Measurements from ENCODE around the gene ALPK1.
A peak's percentile ranks its signal among the peaks of the same experiment; 100 is the strongest.
"Not testable (repeated sequence)": the region's sequence is repeated elsewhere in the genome, so short reads cannot be mapped to it uniquely, and the experiment has no call there.

The ALPK1 gene

GRCh38 chr4:112284662-112285411 lies 12.3 kb upstream of the ALPK1 start:
- no peak for DNase-seq

DNA sequence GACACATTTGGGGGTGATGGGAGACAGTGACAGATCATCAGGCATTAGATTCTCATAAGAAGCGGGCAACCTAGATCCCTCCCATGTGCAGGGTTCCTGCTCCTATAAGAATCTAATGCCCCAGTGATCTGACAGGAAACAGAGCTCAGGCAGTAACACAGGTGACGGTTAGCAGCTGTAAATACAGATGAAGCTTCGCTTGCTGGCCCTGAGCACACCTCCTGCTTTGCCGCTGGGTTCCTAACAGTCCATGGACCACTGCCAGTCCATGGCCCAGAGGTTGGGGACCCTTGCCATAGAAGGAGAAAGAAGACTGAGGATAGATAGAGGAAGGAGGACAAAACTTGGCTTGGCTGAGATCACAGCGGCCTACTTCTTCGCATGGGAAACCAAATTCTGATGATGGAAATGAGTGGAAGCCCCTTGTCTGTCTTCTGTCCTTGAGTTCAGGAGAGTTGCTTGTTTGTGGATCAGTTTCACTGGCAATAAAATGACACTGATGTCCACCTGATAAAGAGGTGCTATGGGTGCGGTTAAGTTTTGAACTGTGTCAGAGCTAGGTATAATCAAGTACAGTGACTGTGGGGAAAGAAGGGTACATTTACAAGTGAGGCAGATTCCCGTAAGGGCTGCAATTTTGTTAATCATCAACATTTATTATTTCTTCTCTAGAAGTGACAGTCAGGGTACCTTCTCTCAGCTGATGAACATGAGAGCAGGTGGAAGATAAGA lies 9.7 kb upstream of the ALPK1 start:
- no peak for DNase-seq

GRCh38 chr4:112288455-112288854 lies 8.7 kb upstream of the ALPK1 start:
- no peak for DNase-seq

DNA sequence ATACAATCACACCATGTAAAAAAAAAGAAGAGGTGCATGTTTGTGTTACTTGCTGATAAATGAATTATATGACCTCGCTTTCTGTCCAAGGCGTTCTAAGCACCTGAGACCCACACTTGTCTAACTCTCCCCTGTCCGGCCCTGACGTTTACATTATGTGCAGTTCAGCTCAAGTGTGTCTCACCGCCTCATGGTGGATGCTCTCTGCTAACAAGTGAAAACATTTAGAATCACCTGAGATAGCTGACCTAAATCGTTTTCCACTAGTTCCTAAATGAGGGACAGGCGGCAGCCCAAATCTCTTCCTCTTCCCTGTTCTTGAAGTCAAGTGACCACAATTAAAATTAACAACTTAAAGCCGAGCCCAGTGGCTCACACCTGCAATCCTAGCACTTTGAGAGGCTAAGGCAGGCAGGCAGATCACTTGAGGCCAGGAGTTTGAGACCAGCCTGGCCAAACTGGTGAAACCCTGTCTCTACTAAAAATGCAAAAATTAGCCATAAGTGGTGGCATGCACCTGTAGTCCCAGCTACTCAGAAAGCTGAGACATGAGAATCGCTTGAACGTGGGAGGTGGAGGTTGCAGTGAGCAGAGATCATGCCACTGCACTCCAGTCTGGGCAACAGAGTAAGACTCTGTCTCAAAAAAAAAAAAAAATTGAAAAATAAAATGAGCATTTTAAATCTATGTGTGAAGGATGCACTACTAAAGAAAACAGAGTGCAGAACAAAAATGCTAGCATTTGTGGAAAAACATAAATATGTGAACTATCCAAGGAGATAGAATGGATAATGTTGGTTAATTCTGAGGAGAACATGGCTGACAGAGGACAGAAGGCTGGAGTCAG lies 7.5 kb upstream of the ALPK1 start:
- no peak for DNase-seq

DNA sequence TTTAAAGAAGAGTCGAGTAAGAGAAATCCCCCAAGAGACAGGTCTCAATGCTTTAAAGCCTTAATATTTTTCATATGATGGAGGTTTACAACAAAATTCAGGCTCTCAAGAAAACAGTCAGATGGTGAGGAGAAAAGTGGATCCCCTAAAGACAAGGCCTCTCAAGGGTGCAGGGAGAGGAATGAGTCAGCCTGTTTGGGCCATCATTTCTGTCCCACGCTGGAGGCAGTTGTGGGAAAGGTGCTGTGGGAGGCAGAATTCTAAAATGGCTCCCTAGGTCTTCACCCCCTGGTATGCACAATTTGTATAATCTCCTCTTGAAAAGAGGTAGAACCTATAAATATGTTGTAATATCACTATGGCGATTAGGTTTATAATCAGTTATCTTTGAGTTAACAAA lies 6.8 kb upstream of the ALPK1 start:
- no peak for DNase-seq

DNA sequence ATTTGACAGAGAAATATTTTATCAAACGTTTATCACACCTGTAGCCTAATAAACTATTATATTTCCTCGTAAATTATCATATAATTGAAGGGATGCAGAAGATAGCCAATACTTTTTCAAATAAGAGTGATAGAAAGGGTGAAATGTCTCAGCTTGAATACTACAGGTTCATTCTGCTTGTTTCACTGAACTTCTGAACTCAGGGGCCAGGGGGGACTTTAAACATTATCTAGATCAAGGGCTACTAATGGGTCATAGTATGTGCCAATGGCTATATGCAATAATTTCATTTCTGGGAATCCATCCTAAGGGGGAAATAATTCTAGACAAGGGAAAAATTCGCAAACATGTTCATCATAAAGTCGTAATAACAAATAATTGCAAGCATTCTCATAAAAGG lies 2.6 kb downstream of the ALPK1 start:
- no peak for DNase-seq

GRCh38 chr4:112302320-112303274 lies 5.4 kb downstream of the ALPK1 start:
- no peak for DNase-seq

DNA sequence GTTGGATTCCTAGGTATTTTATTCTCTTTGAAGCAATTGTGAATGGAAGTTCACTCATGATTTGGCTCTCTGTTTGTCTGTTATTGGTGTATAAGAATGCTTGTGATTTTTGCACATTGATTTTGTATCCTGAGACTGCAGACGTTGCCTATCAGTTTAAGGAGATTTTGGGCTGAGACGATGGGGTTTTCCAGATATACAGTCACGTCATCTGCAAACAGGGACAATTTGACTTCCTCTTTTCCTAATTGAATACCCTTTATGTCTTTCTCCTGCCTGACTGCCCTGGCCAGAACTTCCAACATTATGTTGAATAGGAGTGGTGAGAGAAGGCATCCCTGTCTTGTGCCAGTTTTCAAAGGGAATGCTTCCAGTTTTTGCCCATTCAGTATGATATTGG lies 8.3 kb downstream of the ALPK1 start:
- DNase-seq = not testable (repeated sequence)

DNA sequence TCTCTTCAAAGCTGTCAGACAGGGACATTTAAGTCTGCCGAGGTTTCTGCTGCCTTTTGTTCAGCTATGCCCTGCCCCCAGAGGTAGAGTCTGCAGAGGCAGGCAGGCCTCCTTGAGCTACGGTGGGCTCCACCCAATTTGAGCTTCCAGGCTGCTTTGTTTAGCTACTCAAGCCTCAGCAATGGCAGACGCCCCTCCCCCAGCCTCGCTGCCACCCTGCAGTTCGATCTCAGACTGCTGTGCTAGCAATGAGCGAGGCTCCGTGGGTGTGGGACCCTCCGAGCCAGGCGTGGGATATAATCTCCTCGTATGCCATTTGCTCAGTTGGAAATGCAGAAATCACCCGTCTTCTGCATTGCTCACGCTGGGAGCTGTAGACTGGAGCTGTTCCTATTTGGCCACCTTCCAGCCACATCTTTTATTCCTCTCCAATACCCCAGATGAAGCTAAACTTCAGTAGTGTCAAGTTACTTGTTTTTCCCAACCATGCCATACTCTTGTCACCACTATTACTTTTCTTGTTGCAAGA lies 12.2 kb downstream of the ALPK1 start:
- not testable (repeated sequence) for DNase-seq

GRCh38 chr4:112311516-112311915 lies 14.3 kb downstream of the ALPK1 start:
- DNase-seq = no peak

GRCh38 chr4:112312610-112313239 lies 15.6 kb downstream of the ALPK1 start:
- no peak for DNase-seq

DNA sequence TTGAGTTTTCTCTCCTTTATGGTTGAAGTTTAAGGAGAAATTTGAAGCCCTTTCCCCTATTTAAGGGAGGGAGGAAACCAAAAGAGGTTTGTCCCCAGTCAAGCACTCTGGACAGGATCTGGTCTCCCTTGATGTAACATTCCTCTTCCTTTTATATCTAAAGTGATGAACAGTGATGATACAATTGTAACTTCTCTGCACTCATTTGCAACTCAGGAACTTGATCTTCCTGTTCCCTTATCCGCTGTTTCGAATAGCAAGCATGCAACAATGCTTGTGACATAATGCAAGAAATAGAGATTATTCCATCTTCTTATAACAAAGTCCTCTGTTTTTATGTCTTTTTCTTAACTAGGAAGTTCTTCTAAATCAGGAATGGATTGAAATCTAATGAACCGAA lies 18.3 kb downstream of the ALPK1 start:
- DNase-seq = no peak

DNA sequence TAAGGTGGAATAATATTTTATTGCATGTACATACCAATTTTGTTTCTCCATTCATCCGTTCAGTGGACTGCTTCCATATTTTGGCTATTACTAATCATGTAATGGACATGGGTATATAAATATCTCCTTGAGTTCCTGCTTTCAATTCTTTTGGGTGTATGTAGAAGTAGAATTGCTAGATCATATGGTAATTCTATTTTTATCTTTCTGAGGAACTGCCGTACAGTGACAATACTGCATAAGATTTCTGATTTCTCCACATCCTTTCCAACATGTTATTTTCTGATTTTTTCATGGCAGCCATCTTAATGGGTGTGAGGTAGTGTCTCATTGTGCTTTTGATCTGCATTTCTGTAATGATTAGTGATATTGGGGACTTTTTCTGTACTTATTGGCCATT lies 19.2 kb downstream of the ALPK1 start:
- DNase-seq = no peak

DNA sequence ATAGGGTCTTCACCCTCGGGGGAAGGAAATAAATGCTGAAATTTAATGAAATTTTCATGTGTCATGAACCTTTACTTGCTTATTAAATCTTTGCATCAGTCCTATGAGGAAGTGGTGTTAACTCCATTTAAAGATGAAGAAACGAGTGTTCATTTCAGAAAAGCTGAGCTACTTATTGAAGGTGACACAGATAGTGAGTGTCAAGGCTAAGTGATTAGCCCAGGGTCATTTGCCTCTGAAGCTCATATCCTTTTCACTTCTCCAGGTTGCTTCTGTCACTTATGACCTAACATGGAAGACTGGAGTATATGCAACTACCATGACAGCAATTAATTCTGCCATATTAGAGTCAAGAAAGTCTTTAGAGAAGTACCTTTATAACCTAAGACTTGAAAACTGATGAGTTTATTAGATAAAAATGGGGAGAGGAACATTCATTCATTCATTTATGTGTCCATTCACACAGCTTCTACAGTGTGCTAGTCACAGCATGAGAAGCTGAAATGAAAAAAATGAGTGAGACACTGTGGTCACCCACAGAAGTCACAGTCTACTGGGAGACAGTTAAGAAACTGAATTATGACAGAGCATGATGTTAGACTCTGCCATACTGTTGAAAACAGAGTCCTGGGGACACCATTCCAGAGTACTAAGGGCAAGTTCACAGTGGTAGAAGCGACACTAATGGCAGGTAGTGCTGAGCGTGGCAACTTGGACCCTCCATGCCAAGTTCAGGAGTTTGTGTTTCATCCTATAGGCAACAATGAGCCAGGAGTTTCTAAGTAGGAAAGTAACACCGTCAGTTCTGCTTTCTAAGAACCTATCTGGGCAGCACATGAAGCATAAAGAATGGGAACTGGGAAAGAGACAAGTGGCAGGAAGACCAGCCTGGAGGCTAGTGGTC lies 21.3 kb downstream of the ALPK1 start:
- no peak for DNase-seq

DNA sequence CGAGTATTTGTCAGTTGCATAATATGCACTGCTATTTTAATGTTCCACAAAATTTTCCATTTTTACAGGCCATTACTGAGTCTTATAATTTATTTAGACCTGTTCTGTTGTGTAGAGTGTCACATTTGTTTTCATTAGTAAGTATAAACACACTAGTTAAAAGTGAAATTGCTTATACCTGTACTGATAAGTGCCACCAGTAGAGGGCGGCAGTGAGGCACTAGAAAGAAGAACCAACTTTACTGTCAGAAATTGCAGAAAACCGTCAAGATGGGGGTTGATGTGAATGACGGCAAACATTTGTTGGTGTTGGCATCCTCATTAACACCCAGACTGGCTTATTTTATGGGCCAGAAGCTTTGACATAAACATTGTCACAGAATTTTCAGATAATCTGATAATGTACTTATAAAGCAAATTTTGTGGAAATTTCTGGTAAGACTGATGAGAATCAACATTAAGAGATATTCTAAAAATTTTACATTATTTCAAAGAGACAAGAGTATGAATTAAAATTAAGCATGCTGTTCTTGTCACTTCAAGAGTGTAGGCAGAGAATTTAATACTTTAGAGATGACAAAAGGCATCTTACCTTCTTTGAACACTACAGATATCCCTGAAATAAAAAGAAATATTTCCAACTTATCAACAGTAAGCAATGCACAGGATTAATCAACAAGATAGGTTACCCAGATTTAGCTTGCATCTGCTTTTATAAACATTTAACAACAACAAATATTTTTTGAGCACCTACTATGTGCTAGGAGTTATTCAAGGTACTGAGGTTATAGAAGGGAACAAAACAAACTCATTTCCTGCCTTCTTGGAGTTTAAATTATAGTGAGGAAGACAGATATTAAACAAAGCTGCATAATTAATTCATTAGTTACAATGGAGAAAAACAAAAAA lies 24.9 kb downstream of the ALPK1 start:
- peak in 1 of 2 experiments; percentile 40 for DNase-seq

DNA sequence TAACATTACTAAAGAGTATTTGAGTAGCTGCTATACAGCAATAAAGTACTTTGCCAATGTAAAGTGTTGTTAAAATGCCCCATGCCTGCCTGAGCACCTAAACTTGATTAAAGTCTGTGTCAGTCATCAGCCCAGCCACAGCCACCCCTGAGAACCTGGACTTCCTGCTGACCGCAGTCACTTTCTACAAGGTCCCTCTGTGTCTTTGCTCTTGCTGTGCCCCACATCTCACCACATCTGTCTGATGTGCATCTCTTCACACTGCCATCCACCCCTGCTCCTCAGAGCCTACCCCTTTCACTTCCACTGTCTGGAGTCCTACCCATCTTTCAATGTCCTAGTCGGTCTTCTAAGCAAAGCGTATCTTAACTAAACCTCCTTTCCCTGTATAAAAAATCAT lies 25.7 kb downstream of the ALPK1 start:
- no peak for DNase-seq

DNA sequence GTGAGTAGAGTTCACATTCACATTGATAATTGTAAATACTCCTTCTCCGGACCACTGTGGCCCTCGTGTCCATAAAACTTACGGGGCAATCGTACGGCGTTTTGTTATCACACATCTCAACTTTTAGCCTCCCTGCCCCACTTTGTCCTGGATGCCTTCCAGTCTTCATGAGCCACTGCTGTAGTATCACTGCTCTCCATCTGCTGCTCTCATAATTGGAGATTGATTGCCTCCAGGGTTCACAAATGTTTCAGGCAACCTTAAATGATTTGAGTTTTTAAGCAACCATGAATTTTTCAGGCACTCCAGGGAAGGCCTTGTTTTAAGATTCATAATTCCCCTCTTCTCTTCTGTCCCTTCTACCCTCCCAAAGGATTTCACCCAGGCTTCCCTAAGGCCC lies 28.4 kb downstream of the ALPK1 start:
- no peak for DNase-seq

DNA sequence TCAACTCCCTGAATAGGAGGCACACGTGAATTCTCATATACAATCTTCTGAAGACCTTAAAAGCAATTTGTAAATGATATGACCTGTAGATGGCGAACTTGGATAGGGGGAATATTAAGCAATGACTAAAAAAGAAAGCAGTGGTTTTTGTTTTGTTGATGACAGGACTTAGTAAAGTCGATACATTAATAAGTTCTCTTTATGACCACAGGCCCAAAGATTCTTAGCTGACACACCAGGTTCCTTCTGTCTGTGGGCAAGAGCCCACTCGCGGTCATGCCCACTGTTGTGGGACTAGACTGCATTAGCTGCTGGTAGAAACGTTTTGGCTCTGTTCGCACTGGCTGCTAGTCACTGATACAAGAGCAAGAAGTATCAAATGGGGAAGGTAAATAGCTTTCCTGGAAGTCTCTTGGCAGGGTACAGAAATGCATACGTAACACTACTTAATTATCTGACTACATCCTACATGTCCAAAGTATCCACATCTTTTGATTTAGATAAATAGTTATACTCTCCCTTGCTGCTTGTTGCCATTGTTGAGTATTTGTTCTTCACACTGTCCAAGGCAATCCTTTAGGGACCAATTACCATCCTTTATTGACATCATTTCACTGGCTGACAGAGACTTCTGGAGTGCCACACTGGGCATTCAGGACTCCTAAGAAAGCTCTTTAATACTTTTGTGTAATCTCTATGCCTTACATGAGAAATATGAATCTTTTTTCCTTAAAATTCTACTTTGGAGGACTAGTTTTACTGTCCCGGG lies 31.0 kb downstream of the ALPK1 start:
- DNase-seq = peak; percentile 13 to 32

- no peak for DNase-seq
Measured at GRCh38 chr4:112328734-112329130, 31.6 kb downstream of the ALPK1 start.

All from NCI-H1930 (cell line).